ENCODE results near the gene SOX13.
"Not testable (repeated sequence)": the region's sequence is repeated elsewhere in the genome, so short reads cannot be mapped to it uniquely, and the experiment has no call there.

The SOX13 gene

GRCh38 chr1:204098683-204099082 is 25.8 kb downstream of the SOX13 start:
- TF ChIP-seq POLR2A (IDR thresholded peaks at IDR 0.05; ENCODE audit: low read length) (no peak), GATA1 (IDR thresholded peaks at IDR 0.05; ENCODE audit: low read depth, low read length) (no peak)
- DNase-seq: no peak

DNA sequence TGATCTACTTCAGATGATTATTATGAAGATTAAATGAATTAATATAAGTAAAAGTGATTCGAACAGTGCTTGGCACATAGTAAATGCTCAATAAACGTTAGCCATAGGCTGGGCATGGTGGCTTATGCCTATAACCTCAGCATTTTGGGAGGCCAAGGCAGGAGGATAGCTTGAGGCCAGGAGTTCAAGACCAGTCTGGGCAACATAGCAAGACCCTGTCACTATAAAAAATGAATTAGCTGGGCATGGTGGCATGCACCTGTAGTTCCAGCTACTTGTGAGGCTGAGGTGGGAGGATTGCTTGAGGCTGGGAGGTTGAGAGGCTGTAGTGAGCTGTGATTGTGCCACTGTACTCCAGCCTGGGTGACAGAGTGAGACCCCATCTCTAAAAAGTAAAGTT is 26.8 kb downstream of the SOX13 start:
- not testable (repeated sequence) for DNase-seq

- TF ChIP-seq POLR2A (IDR thresholded peaks at IDR 0.05; ENCODE audit: low read length) (no peak), GATA1 (IDR thresholded peaks at IDR 0.05; ENCODE audit: low read depth, low read length) (no peak)
- DNase-seq: peak; percentile 54 to 55
These were observed 29.2 kb downstream of the SOX13 start for GRCh38 chr1:204102029-204102611.

- DNase-seq: no peak
- TF ChIP-seq GATA1 (IDR thresholded peaks at IDR 0.05; ENCODE audit: low read depth, low read length): no peak
- no peak for TF ChIP-seq POLR2A (IDR thresholded peaks at IDR 0.05; ENCODE audit: low read length)
These were observed 30.0 kb downstream of the SOX13 start for GRCh38 chr1:204102739-204103430.

DNA sequence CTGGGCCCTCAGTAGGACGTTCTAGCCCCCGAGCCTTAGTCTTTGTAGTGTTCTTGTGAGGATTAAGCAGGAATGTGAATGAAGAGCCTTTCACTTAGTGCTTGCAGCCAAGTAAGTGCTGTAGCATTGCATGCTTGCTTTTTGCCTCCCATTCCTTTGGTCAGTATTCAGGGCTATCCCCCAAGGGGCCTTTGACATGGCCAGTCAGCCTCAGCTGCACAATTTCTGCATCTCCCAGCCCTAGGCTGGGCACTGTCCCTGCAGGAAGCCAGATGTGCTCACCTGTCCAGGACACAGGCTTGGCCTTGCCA is 30.5 kb downstream of the SOX13 start:
- TF ChIP-seq POLR2A (IDR thresholded peaks at IDR 0.05; ENCODE audit: low read length): no peak
- no peak for TF ChIP-seq GATA1 (IDR thresholded peaks at IDR 0.05; ENCODE audit: low read depth, low read length)
- no peak for DNase-seq

DNA sequence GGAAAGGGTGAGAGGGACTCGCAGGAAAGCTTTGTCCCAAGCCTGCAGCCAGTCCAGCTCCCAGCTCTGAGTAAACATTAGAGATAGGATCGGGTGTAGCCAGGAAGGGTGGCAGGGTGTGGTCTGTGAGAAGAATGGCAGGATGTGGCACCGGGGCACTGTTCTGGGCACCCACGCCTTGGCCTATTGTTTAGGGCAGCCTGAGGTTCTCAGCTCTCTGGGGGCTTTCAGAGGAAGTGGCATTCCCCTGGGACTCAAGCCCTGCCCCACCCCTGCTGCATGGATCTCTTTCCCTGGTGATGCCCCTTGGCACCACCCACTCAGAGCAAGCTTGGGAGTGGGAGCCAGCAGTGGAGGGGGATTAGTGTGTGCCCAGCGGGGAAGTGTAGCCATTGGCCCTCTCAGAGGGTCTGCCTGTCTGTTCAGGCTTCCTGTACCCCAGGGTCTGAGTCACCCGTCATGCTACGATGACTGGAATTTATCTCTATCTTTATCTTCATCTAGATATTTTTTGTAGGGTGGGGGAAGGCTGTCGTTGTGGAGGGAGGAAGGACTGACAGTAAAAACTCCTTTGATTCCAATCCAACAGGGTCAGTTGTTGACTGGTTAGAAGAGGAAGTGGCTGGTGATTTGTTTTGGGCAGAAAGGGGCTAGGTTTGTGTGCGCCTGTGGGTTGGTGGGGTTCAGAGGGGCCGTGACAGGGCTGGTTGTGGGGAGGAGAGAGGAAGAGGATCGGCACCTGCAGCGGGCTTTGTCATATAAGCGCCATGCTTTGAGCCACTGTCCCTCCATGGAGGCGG is 31.6 kb downstream of the SOX13 start:
- DNase-seq: no peak
- TF ChIP-seq POLR2A (IDR thresholded peaks at IDR 0.05; ENCODE audit: low read length): no peak
- TF ChIP-seq GATA1 (IDR thresholded peaks at IDR 0.05; ENCODE audit: low read depth, low read length): no peak

GRCh38 chr1:204105131-204105515 is 32.2 kb downstream of the SOX13 start:
- no peak for DNase-seq
- TF ChIP-seq GATA1 (IDR thresholded peaks at IDR 0.05; ENCODE audit: low read depth, low read length): no peak

DNA sequence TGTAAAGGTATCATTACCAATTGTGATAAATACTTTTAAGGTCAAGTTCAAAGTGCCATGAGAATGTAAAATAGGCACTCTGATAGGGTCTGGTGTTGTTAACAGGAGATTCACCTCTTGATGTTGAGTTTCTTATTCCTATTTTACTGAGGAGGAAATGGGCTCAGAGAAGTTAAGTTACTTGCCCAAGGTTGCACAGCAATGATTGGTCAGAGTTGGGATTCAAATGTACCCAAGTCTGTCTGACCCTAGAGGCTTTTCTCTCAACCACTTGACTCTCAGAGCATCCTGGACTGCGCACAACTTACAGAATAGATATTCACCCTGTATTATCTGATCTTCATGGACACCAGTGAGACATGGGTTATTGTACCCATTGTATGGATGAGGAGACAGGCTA is 33.9 kb downstream of the SOX13 start:
- DNase-seq: no peak
- no peak for TF ChIP-seq GATA1 (IDR thresholded peaks at IDR 0.05; ENCODE audit: low read depth, low read length)
- TF ChIP-seq POLR2A (IDR thresholded peaks at IDR 0.05; ENCODE audit: low read length): no peak

- DNase-seq: no peak
- TF ChIP-seq GATA1 (IDR thresholded peaks at IDR 0.05; ENCODE audit: low read depth, low read length): no peak
- no peak for TF ChIP-seq POLR2A (IDR thresholded peaks at IDR 0.05; ENCODE audit: low read length)
These were observed 35.0 kb downstream of the SOX13 start for GRCh38 chr1:204107892-204108291.

GRCh38 chr1:204108312-204109141 is 35.6 kb downstream of the SOX13 start:
- DNase-seq: no peak

GRCh38 chr1:204110894-204111633 is 38.1 kb downstream of the SOX13 start:
- DNase-seq: no peak
- TF ChIP-seq GATA1 (IDR thresholded peaks at IDR 0.05; ENCODE audit: low read depth, low read length) (no peak), POLR2A (IDR thresholded peaks at IDR 0.05; ENCODE audit: low read length) (no peak)

More at GRCh38 chr1:204108312-204109141, 35.6 kb downstream of the SOX13 start:
- no peak for TF ChIP-seq GATA1 (IDR thresholded peaks at IDR 0.05; ENCODE audit: low read depth, low read length)
- no peak for TF ChIP-seq POLR2A (IDR thresholded peaks at IDR 0.05; ENCODE audit: low read length)

- no peak for TF ChIP-seq POLR2A (IDR thresholded peaks at IDR 0.05; ENCODE audit: low read length)
- no peak for DNase-seq
These were observed 40.2 kb downstream of the SOX13 start for GRCh38 chr1:204112876-204113730.

GRCh38 chr1:204113896-204114295 is 41.0 kb downstream of the SOX13 start:
- TF ChIP-seq POLR2A (IDR thresholded peaks at IDR 0.05; ENCODE audit: low read length): no peak
- TF ChIP-seq GATA1 (IDR thresholded peaks at IDR 0.05; ENCODE audit: low read depth, low read length): no peak
- no peak for DNase-seq

Measured in erythroblast (primary cell).